HepG2 (cell line): ENCODE measurements around the gene MRS2. TPM values are rescaled to one million over a fixed set of nuclear protein-coding genes. Genes with fewer than 3 reads are reported as not detected.

ENCODE experiments used
- AGO1 ChIP-seq: fragments of 200-400 bp; formaldehyde crosslinking; IDR thresholded peaks from 2 replicates; pipeline ENCODE4 v1.6.1; 2017; ENCODE audit warnings: mild to moderate bottlenecking, low read depth, low read length, moderate library complexity; ENCODE audit not compliant: poor library complexity, severe bottlenecking
- RAD21 ChIP-seq: fragments of 450-650 bp; formaldehyde crosslinking; IDR thresholded peaks from 2 replicates; pipeline ENCODE4 v1.5.0; 2020; ENCODE audit warnings: mild to moderate bottlenecking
- RFXANK ChIP-seq: IDR thresholded peaks from 2 replicates; pipeline ENCODE4 v1.6.1; 2016
- ZBTB8A ChIP-seq: sonication (generic); formaldehyde crosslinking; IDR thresholded peaks from 2 replicates; pipeline ENCODE4 v1.4.0; 2020; ENCODE audit warnings: mild to moderate bottlenecking, low read depth, missing genetic modification reagents, borderline replicate concordance
- ZNF160 ChIP-seq: sonication (generic); formaldehyde crosslinking; IDR thresholded peaks from 2 replicates; pipeline ENCODE4 v1.8.0; 2022; ENCODE audit warnings: mild to moderate bottlenecking, inconsistent platforms, missing genetic modification reagents
- ZNF225 ChIP-seq: sonication (generic); formaldehyde crosslinking; IDR thresholded peaks from 2 replicates; pipeline ENCODE4 v1.4.0; 2020; ENCODE audit warnings: mild to moderate bottlenecking, missing genetic modification reagents
- ZNF44 ChIP-seq: sonication (generic); formaldehyde crosslinking; IDR thresholded peaks from 2 replicates; pipeline ENCODE4 v1.5.1; 2020; ENCODE audit warnings: mild to moderate bottlenecking, missing genetic modification reagents
- ZNF550 ChIP-seq: sonication (generic); formaldehyde crosslinking; IDR thresholded peaks from 2 replicates; pipeline ENCODE4 v1.4.0; 2020; ENCODE audit warnings: mild to moderate bottlenecking, missing genetic modification reagents, borderline replicate concordance
- ZNF607 ChIP-seq: sonication (generic); formaldehyde crosslinking; IDR thresholded peaks from 2 replicates; pipeline ENCODE4 v1.5.1; 2020; ENCODE audit warnings: missing genetic modification reagents, mild to moderate bottlenecking, borderline replicate concordance
- ZNF737 ChIP-seq: sonication (generic); formaldehyde crosslinking; IDR thresholded peaks from 2 replicates; pipeline ENCODE4 v1.5.0; 2020; ENCODE audit warnings: missing genetic modification reagents, mild to moderate bottlenecking, borderline replicate concordance
- polyA plus RNA-seq, 8 experiments: library from polyadenylated mRNA; depleted of rRNA in 3 of 8; stranded (reverse) in 7 of 8; unstranded in 1 of 8; fragments of >200 nt; fragmentation: Illumina TruSeq in 4 of 8; extraction: Trizol in 4 of 8; gene quantifications; 2 replicates each; pipeline versions ENCODE4 v1.2.1 to v1.2.3, GENCODE V29; 2011 to 2016; ENCODE audit warnings: low read depth in 4 of 8, missing spikeins in 1 of 8, mixed read lengths in 1 of 8; ENCODE audit not compliant: insufficient read depth in 1 of 8
- total RNA-seq, 5 experiments: library from RNA; depleted of rRNA; stranded (reverse); fragments of >200 nt; fragmentation: Illumina TruSeq; extraction: Trizol; gene quantifications; 2 replicates each; pipeline ENCODE4 v1.2.3, GENCODE V29; 2016; ENCODE audit warnings: low read depth in 1 of 5
- TF ChIP-seq, protein P1 (sequence below), 2 experiments: fragments of 450-650 bp in 1 of 2; sonication (generic) in 1 of 2; formaldehyde crosslinking in 1 of 2; IDR thresholded peaks; 2 replicates each; pipeline versions ENCODE4 v1.6.1 to v1.8.0; 2016 to 2022; ENCODE audit warnings: antibody characterized with exemption in 1 of 2, mild to moderate bottlenecking in 1 of 2, missing genetic modification reagents in 1 of 2
- TF ChIP-seq, protein P2 (sequence below): sonication (generic); formaldehyde crosslinking; conservative IDR thresholded peaks from 2 replicates; pipeline ENCODE4 v1.8.0; 2022; ENCODE audit warnings: low read depth, missing genetic modification reagents

MRS2 gene
- total and polyA plus RNA-seq, 2 of the 13 experiments (the other 11 are each of a cell fraction or from before 2014, with no cell fraction given) = 31.1 to 83.8 TPM

DNA sequence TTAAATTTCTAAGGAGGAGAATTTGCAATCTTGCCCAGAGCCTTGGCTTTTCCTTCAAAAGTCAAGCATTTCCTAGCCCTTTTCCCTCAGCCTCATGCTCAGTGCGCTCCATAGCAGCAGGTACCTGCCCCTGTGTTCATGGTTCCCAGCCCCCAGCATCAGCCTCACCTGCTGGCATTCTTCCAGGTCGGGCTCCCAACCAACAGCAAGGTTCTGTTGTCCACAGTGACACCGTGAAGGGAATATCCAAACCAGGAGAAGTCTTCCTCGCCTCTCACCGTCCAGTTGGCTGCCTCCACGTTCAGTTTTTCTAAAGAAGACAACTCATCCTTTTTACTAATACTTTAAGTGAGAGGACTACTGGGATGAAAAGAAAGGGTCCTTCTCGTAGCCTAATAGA, 43.9 kb downstream of the MRS2 start (continued):
- TF ChIP-seq, protein P1, sequence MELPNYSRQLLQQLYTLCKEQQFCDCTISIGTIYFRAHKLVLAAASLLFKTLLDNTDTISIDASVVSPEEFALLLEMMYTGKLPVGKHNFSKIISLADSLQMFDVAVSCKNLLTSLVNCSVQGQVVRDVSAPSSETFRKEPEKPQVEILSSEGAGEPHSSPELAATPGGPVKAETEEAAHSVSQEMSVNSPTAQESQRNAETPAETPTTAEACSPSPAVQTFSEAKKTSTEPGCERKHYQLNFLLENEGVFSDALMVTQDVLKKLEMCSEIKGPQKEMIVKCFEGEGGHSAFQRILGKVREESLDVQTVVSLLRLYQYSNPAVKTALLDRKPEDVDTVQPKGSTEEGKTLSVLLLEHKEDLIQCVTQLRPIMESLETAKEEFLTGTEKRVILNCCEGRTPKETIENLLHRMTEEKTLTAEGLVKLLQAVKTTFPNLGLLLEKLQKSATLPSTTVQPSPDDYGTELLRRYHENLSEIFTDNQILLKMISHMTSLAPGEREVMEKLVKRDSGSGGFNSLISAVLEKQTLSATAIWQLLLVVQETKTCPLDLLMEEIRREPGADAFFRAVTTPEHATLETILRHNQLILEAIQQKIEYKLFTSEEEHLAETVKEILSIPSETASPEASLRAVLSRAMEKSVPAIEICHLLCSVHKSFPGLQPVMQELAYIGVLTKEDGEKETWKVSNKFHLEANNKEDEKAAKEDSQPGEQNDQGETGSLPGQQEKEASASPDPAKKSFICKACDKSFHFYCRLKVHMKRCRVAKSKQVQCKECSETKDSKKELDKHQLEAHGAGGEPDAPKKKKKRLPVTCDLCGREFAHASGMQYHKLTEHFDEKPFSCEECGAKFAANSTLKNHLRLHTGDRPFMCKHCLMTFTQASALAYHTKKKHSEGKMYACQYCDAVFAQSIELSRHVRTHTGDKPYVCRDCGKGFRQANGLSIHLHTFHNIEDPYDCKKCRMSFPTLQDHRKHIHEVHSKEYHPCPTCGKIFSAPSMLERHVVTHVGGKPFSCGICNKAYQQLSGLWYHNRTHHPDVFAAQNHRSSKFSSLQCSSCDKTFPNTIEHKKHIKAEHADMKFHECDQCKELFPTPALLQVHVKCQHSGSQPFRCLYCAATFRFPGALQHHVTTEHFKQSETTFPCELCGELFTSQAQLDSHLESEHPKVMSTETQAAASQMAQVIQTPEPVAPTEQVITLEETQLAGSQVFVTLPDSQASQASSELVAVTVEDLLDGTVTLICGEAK (IDR thresholded peaks at IDR 0.05) = no peak
- TF ChIP-seq, protein P1 (CRISPR knock-in tag; IDR thresholded peaks at IDR 0.05) = no peak
- TF ChIP-seq RFXANK (CRISPR knock-in tag) (no peak), RAD21 (CRISPR knock-in tag) (no peak), ZNF550 (CRISPR knock-in tag) (no peak), ZNF225 (no peak), ZNF160 (CRISPR knock-in tag) (no peak), ZNF737 (CRISPR knock-in tag) (no peak), ZNF44 (CRISPR knock-in tag) (no peak), ZBTB8A (CRISPR knock-in tag) (no peak), AGO1 (no peak), ZNF607 (CRISPR knock-in tag) (no peak)
- TF ChIP-seq, protein P2, sequence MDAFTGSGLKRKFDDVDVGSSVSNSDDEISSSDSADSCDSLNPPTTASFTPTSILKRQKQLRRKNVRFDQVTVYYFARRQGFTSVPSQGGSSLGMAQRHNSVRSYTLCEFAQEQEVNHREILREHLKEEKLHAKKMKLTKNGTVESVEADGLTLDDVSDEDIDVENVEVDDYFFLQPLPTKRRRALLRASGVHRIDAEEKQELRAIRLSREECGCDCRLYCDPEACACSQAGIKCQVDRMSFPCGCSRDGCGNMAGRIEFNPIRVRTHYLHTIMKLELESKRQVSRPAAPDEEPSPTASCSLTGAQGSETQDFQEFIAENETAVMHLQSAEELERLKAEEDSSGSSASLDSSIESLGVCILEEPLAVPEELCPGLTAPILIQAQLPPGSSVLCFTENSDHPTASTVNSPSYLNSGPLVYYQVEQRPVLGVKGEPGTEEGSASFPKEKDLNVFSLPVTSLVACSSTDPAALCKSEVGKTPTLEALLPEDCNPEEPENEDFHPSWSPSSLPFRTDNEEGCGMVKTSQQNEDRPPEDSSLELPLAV (CRISPR knock-in tag) = no peak
